HG03442 (cell line): Measurements from ENCODE around the gene CNN2.

Experiments
- ATAC-seq: cut with Tn5 transposase; IDR thresholded peaks from one replicate; pipeline ENCODE4 v1.9.1; 2021; ENCODE audit warnings: mild to moderate bottlenecking, moderate library complexity; ENCODE audit not compliant: unreplicated experiment

CNN2 gene

GRCh38 chr19:1047696-1048147 lies 21.3 kb downstream of the CNN2 start:
- ATAC-seq: no peak

GRCh38 chr19:1049106-1049505 lies 22.7 kb downstream of the CNN2 start:
- no peak for ATAC-seq

GRCh38 chr19:1049800-1050199 lies 23.4 kb downstream of the CNN2 start:
- ATAC-seq: no peak

- ATAC-seq: no peak
Observed at GRCh38 chr19:1050989-1051788, 24.8 kb downstream of the CNN2 start.

GRCh38 chr19:1051791-1052190 lies 25.4 kb downstream of the CNN2 start:
- no peak for ATAC-seq

GRCh38 chr19:1052349-1052975 lies 26.1 kb downstream of the CNN2 start:
- ATAC-seq: no peak

- no peak for ATAC-seq
Observed at GRCh38 chr19:1053176-1054101, 27.0 kb downstream of the CNN2 start.

GRCh38 chr19:1054102-1055027 lies 28.0 kb downstream of the CNN2 start:
- ATAC-seq: no peak

GRCh38 chr19:1055028-1055425 lies 28.6 kb downstream of the CNN2 start:
- ATAC-seq: no peak

GRCh38 chr19:1055886-1056620 lies 29.6 kb downstream of the CNN2 start:
- ATAC-seq: no peak

- no peak for ATAC-seq
Observed at GRCh38 chr19:1057176-1057855, 30.9 kb downstream of the CNN2 start.

GRCh38 chr19:1058112-1058511 lies 31.7 kb downstream of the CNN2 start:
- ATAC-seq: no peak

- no peak for ATAC-seq
Observed at GRCh38 chr19:1060689-1061088, 34.3 kb downstream of the CNN2 start.

GRCh38 chr19:1061987-1062386 lies 35.6 kb downstream of the CNN2 start:
- ATAC-seq: no peak

- no peak for ATAC-seq
Observed at GRCh38 chr19:1062387-1063029, 36.1 kb downstream of the CNN2 start.

- no peak for ATAC-seq
Observed at GRCh38 chr19:1063030-1063908, 36.9 kb downstream of the CNN2 start.

GRCh38 chr19:1063909-1064660 lies 37.7 kb downstream of the CNN2 start:
- ATAC-seq: no peak
